Stimulated activated naive CD8-positive, alpha-beta T cell treated with anti-CD3 and anti-CD28 coated beads, Interleukin-15, amount 100 ng/mL, for 72 hours (primary cell): ENCODE results near the gene LDAF1.
"Not testable (repeated sequence)": the region's sequence is repeated elsewhere in the genome, so short reads cannot be mapped to it uniquely, and the experiment has no call there.

Experiments
- ATAC-seq: fragments of 150-1000 bp; cut with Tn5 transposase; 2 replicates; pipeline ENCODE4 v1.10.0; 2021; ENCODE audit warnings: mild to moderate bottlenecking, moderate library complexity
- DNase-seq, 2 donors: peaks; one replicate each; pipeline ENCODE4 v3.0.0; 2021 to 2022
- H3K27ac Mint-ChIP-seq, 2 donors: one replicate each; pipeline ENCODE4 v1.8.0; 2022; ENCODE audit warnings: mild to moderate bottlenecking in 2 of 2, mixed read lengths in 2 of 2, moderate library complexity in 2 of 2
- H3K27me3 Mint-ChIP-seq: one replicate; pipeline ENCODE4 v1.8.0; 2022; ENCODE audit warnings: mixed read lengths
- H3K4me1 Mint-ChIP-seq: one replicate; pipeline ENCODE4 v1.8.0; 2022; ENCODE audit warnings: mild to moderate bottlenecking, mixed read lengths
- H3K4me3 Mint-ChIP-seq, 2 donors: one replicate each; pipeline ENCODE4 v1.8.0; 2022; ENCODE audit warnings: mild to moderate bottlenecking in 2 of 2, mixed read lengths in 2 of 2, moderate library complexity in 1 of 2
- H3K9me3 Mint-ChIP-seq, 2 donors: one replicate each; pipeline ENCODE4 v1.8.0; 2022; ENCODE audit warnings: mixed read lengths in 2 of 2

The LDAF1 gene

GRCh38 chr16:21158208-21159110, at the start of gene LDAF1:
LDAF1 (plus strand) TSS chr16:21158674; CDS start chr16:21161183, 2,509 bp downstream.
- Mint-ChIP-seq H3K27ac (peak within 1 kb of the TSS; percentile 57 to 85), H3K4me1 (peaks cover 23% of the 10 kb centered on the region), H3K27me3 (no peaks in the 10 kb centered on the region), H3K9me3 (no peaks in the 10 kb centered on the region), H3K4me3 (peak within 1 kb of the TSS; percentile 94)
- peak; percentile 98 for ATAC-seq
- DNase-seq: peak; percentile 76

- Mint-ChIP-seq H3K4me1 (peaks cover 13% of the 10 kb centered on the region), H3K27ac (peak overlapping the region in 1 of 2 donors; percentile 39)
- not testable (repeated sequence) for H3K4me3 Mint-ChIP-seq, H3K9me3 Mint-ChIP-seq, ATAC-seq, H3K27me3 Mint-ChIP-seq, DNase-seq
These were observed 42.9 kb upstream of the LDAF1 start for GRCh38 chr16:21115551-21115950.

GRCh38 chr16:21116148-21116693, 42.3 kb upstream of the LDAF1 start:
- H3K4me3 Mint-ChIP-seq: peak overlapping the region; percentile 71 to 80
- peaks cover 13% of the 10 kb centered on the region for H3K4me1 Mint-ChIP-seq
- peaks cover 4 to 7% of the 10 kb centered on the region in 2 donors for H3K9me3 Mint-ChIP-seq
- DNase-seq (peak; percentile 5 to 16), ATAC-seq (peak; percentile 45)
- no peaks in the 10 kb centered on the region for H3K27me3 Mint-ChIP-seq
- H3K27ac Mint-ChIP-seq: peak overlapping the region; percentile 74 to 89

GRCh38 chr16:21117567-21117966, 40.9 kb upstream of the LDAF1 start:
- Mint-ChIP-seq H3K9me3 (peaks cover 4 to 7% of the 10 kb centered on the region in 2 donors), H3K27ac (no peak overlapping the region), H3K4me3 (no peak overlapping the region), H3K27me3 (no peaks in the 10 kb centered on the region), H3K4me1 (peaks cover 13% of the 10 kb centered on the region)
- DNase-seq: no peak
- no peak for ATAC-seq

GRCh38 chr16:21120976-21121520, 37.4 kb upstream of the LDAF1 start:
- Mint-ChIP-seq H3K27me3 (no peaks in the 10 kb centered on the region), H3K4me3 (no peak overlapping the region), H3K4me1 (peaks cover 12% of the 10 kb centered on the region), H3K9me3 (peaks cover 4 to 7% of the 10 kb centered on the region in 2 donors), H3K27ac (no peak overlapping the region)
- no peak for DNase-seq
- no peak for ATAC-seq

GRCh38 chr16:21125191-21125590, 33.3 kb upstream of the LDAF1 start:
- H3K4me3 Mint-ChIP-seq: no peak overlapping the region
- no peaks in the 10 kb centered on the region for H3K27me3 Mint-ChIP-seq
- no peak for DNase-seq
- no peak for ATAC-seq
- H3K27ac Mint-ChIP-seq: no peak overlapping the region
- H3K4me1 Mint-ChIP-seq: no peaks in the 10 kb centered on the region
- H3K9me3 Mint-ChIP-seq: no peaks in the 10 kb centered on the region

- DNase-seq (no peak), ATAC-seq (no peak)
- Mint-ChIP-seq H3K9me3 (no peaks in the 10 kb centered on the region), H3K27me3 (no peaks in the 10 kb centered on the region), H3K27ac (no peak overlapping the region), H3K4me1 (no peaks in the 10 kb centered on the region), H3K4me3 (no peak overlapping the region)
These were observed 32.0 kb upstream of the LDAF1 start for GRCh38 chr16:21126518-21126917.

GRCh38 chr16:21128991-21129390, 29.5 kb upstream of the LDAF1 start:
- DNase-seq: no peak
- Mint-ChIP-seq H3K27ac (no peak overlapping the region), H3K9me3 (no peaks in the 10 kb centered on the region), H3K4me3 (no peak overlapping the region), H3K27me3 (no peaks in the 10 kb centered on the region), H3K4me1 (no peaks in the 10 kb centered on the region)
- no peak for ATAC-seq

GRCh38 chr16:21130811-21131210, 27.7 kb upstream of the LDAF1 start:
- Mint-ChIP-seq H3K9me3 (no peaks in the 10 kb centered on the region), H3K4me3 (no peak overlapping the region), H3K4me1 (no peaks in the 10 kb centered on the region), H3K27ac (no peak overlapping the region), H3K27me3 (no peaks in the 10 kb centered on the region)
- DNase-seq: no peak
- ATAC-seq: no peak

- DNase-seq (no peak), ATAC-seq (no peak)
- Mint-ChIP-seq H3K4me1 (no peaks in the 10 kb centered on the region), H3K27ac (no peak overlapping the region), H3K4me3 (no peak overlapping the region), H3K9me3 (no peaks in the 10 kb centered on the region), H3K27me3 (no peaks in the 10 kb centered on the region)
These were observed 24.4 kb upstream of the LDAF1 start for GRCh38 chr16:21134053-21134452.

GRCh38 chr16:21145738-21146137, 12.7 kb upstream of the LDAF1 start:
- Mint-ChIP-seq H3K27me3 (peaks cover 53% of the 10 kb centered on the region), H3K4me3 (no peak overlapping the region), H3K4me1 (no peaks in the 10 kb centered on the region), H3K27ac (no peak overlapping the region), H3K9me3 (peaks cover 6 to 10% of the 10 kb centered on the region in 2 donors)
- ATAC-seq (no peak), DNase-seq (no peak)

- DNase-seq (no peak), ATAC-seq (no peak)
- Mint-ChIP-seq H3K27me3 (peaks cover 44% of the 10 kb centered on the region), H3K4me3 (no peak within 1 kb of the TSS), H3K27ac (no peak within 1 kb of the TSS), H3K9me3 (no peaks in the 10 kb centered on the region), H3K4me1 (no peaks in the 10 kb centered on the region)
These were observed 8.0 kb upstream of the LDAF1 start, which contains the start of gene DNAH3 for GRCh38 chr16:21150375-21151001. DNAH3 (minus strand) TSS chr16:21150846; CDS start chr16:21150319, 527 bp downstream.

- not testable (repeated sequence) for ATAC-seq, H3K4me3 Mint-ChIP-seq, H3K27ac Mint-ChIP-seq, H3K9me3 Mint-ChIP-seq, H3K4me1 Mint-ChIP-seq, DNase-seq
- peaks cover 34% of the 10 kb centered on the region for H3K27me3 Mint-ChIP-seq
These were observed 6.1 kb upstream of the LDAF1 start for GRCh38 chr16:21152160-21153030.

- not testable (repeated sequence) for H3K4me3 Mint-ChIP-seq, DNase-seq, H3K9me3 Mint-ChIP-seq, H3K4me1 Mint-ChIP-seq, ATAC-seq
- Mint-ChIP-seq H3K27ac (peak overlapping the region in 1 of 2 donors; percentile 29), H3K27me3 (peaks cover 26% of the 10 kb centered on the region)
These were observed 5.2 kb upstream of the LDAF1 start for GRCh38 chr16:21153124-21153729.
